Spinal cord (tissue), 10 donors: ENCODE results near the gene NMT1. TPM values are rescaled to one million over a fixed set of nuclear protein-coding genes. Genes with fewer than 3 reads are reported as not detected.

Source experiments
- DNase-seq, 6 donors: peaks; one replicate each; pipeline versions ENCODE4 v3.0.0 to v3.0.0-alpha.2; 2013 to 2015; ENCODE audit warnings: low spot score in 6 of 6, low read depth in 4 of 6
- H3K27ac ChIP-seq: one replicate; pipeline ENCODE4 v1.5.1; 2013; ENCODE audit warnings: low read depth, low read length, control low read depth
- H3K27me3 ChIP-seq: one replicate; pipeline ENCODE4 v1.6.1; 2013; ENCODE audit warnings: low read length; ENCODE audit not compliant: control insufficient read depth, insufficient read depth
- H3K36me3 ChIP-seq: one replicate; pipeline ENCODE4 v1.6.1; 2013; ENCODE audit warnings: low read length; ENCODE audit not compliant: control insufficient read depth, insufficient read depth
- H3K4me1 ChIP-seq: one replicate; pipeline ENCODE4 v1.6.1; 2013; ENCODE audit warnings: low read length; ENCODE audit not compliant: control insufficient read depth, insufficient read depth
- H3K4me3 ChIP-seq: one replicate; pipeline ENCODE4 v1.5.1; 2013; ENCODE audit warnings: low read depth, low read length, control low read depth
- H3K9me3 ChIP-seq: one replicate; pipeline ENCODE4 v1.6.1; 2013; ENCODE audit warnings: low read length; ENCODE audit not compliant: control insufficient read depth, insufficient read depth
- WGBS: methylation state at CpG from one replicate; pipeline ENCODE4 v1.1.5; 2013; ENCODE audit warnings: missing lambda C conversion rate; ENCODE audit not compliant: insufficient coverage; 5-methylcytosine and 5-hydroxymethylcytosine counted together
- polyA plus RNA-seq, 2 donors: library from polyadenylated mRNA; unstranded; fragments of 120-200 nt; gene quantifications; one replicate each; pipeline ENCODE4 v1.2.1, GENCODE V29; 2013; ENCODE audit not compliant: insufficient read length in 2 of 2
- total RNA-seq, 2 donors: library from RNA; depleted of rRNA in 1 of 2; stranded (reverse); fragments of 120-200 nt in 1 of 2; fragments of >200 nt in 1 of 2; gene quantifications; one replicate each; pipeline versions ENCODE4 v1.2.3 to v1.2.4, GENCODE V29; 2013 to 2014
- donor health status: healthy.

NMT1 gene
- total and polyA plus RNA-seq, 4 donors: 51.6 to 77.9 (median 60.5) TPM

- DNase-seq: no peak
- no peak overlapping the region for H3K4me3 ChIP-seq
- 50% methylated on average over 3 of the region's 9 CpGs for WGBS
- H3K4me1 ChIP-seq: peaks cover 46% of the 10 kb centered on the region
- H3K9me3 ChIP-seq: no peaks in the 10 kb centered on the region
- peaks cover 75% of the 10 kb centered on the region for H3K36me3 ChIP-seq
- no peaks in the 10 kb centered on the region for H3K27me3 ChIP-seq
- no peak overlapping the region for H3K27ac ChIP-seq
These were observed 46.9 kb downstream of the NMT1 start for GRCh38 chr17:45108051-45108450.

- H3K4me3 ChIP-seq: no peak overlapping the region
- 79% methylated on average over 7 of the region's 12 CpGs for WGBS
- peaks cover 54% of the 10 kb centered on the region for H3K4me1 ChIP-seq
- no peaks in the 10 kb centered on the region for H3K9me3 ChIP-seq
- H3K27ac ChIP-seq: no peak overlapping the region
- H3K36me3 ChIP-seq: peaks cover 75% of the 10 kb centered on the region
- DNase-seq: no peak
- H3K27me3 ChIP-seq: no peaks in the 10 kb centered on the region
These were observed 47.7 kb downstream of the NMT1 start for GRCh38 chr17:45108595-45109521.

- Histone ChIP-seq H3K27ac (peak overlapping the region; percentile 73), H3K36me3 (peaks cover 71% of the 10 kb centered on the region), H3K9me3 (no peaks in the 10 kb centered on the region), H3K4me1 (peaks cover 57% of the 10 kb centered on the region), H3K4me3 (no peak overlapping the region), H3K27me3 (no peaks in the 10 kb centered on the region)
- peak in 2 of 6 donors; percentile 74 to 86 for DNase-seq
- WGBS: 31% methylated on average over 11 of the region's 16 CpGs
These were observed 49.8 kb downstream of the NMT1 start for GRCh38 chr17:45110676-45111611.

GRCh38 chr17:45111850-45112249, 50.7 kb downstream of the NMT1 start:
- peak overlapping the region; percentile 73 for H3K27ac ChIP-seq
- H3K9me3 ChIP-seq: no peaks in the 10 kb centered on the region
- peaks cover 52% of the 10 kb centered on the region for H3K4me1 ChIP-seq
- H3K4me3 ChIP-seq: no peak overlapping the region
- H3K27me3 ChIP-seq: no peaks in the 10 kb centered on the region
- peaks cover 71% of the 10 kb centered on the region for H3K36me3 ChIP-seq
- no peak for DNase-seq
- 78% methylated on average over 6 of the region's 11 CpGs for WGBS

GRCh38 chr17:45112559-45113423, 51.7 kb downstream of the NMT1 start:
- Histone ChIP-seq H3K36me3 (peaks cover 67% of the 10 kb centered on the region), H3K27me3 (no peaks in the 10 kb centered on the region), H3K27ac (peak overlapping the region; percentile 73), H3K9me3 (no peaks in the 10 kb centered on the region), H3K4me3 (no peak overlapping the region), H3K4me1 (peaks cover 52% of the 10 kb centered on the region)
- DNase-seq: no peak
- 96% methylated on average over 19 of the region's 23 CpGs for WGBS

- no peak overlapping the region for H3K27ac ChIP-seq
- WGBS: 88% methylated on average over 9 of the region's 9 CpGs
These were observed 52.3 kb downstream of the NMT1 start for GRCh38 chr17:45113424-45113754.

GRCh38 chr17:45114117-45114932, 53.2 kb downstream of the NMT1 start:
- DNase-seq: no peak
- peaks cover 66% of the 10 kb centered on the region for H3K36me3 ChIP-seq
- 68% methylated on average over 15 of the region's 19 CpGs for WGBS
- H3K4me3 ChIP-seq: no peak overlapping the region
- H3K4me1 ChIP-seq: peaks cover 47% of the 10 kb centered on the region
- H3K27ac ChIP-seq: no peak overlapping the region
- H3K9me3 ChIP-seq: no peaks in the 10 kb centered on the region
- no peaks in the 10 kb centered on the region for H3K27me3 ChIP-seq

More at GRCh38 chr17:45113424-45113754, 52.3 kb downstream of the NMT1 start:
- Histone ChIP-seq H3K36me3 (peaks cover 67% of the 10 kb centered on the region), H3K9me3 (no peaks in the 10 kb centered on the region), H3K4me3 (no peak overlapping the region), H3K27me3 (no peaks in the 10 kb centered on the region), H3K4me1 (peaks cover 52% of the 10 kb centered on the region)
- no peak for DNase-seq

- DNase-seq: no peak
- Histone ChIP-seq H3K27ac (no peak overlapping the region), H3K4me1 (peaks cover 40% of the 10 kb centered on the region), H3K27me3 (no peaks in the 10 kb centered on the region), H3K9me3 (no peaks in the 10 kb centered on the region), H3K36me3 (peaks cover 74% of the 10 kb centered on the region), H3K4me3 (no peak overlapping the region)
- WGBS: 74% methylated on average over 22 of the region's 26 CpGs
These were observed 54.0 kb downstream of the NMT1 start for GRCh38 chr17:45115015-45115625.
